Keratinocyte (primary cell): ENCODE data around the gene BCL11B.

Source experiments
- CTCF ChIP-seq, 3 experiments: IDR thresholded peaks in 1 of 3; conservative IDR thresholded peaks in 1 of 3; optimal IDR thresholded peaks in 1 of 3; 2 replicates in 2 of 3; 3 replicates in 1 of 3; pipeline versions ENCODE3 to v1.5.1; 2011; ENCODE audit warnings: low read length in 3 of 3, mild to moderate bottlenecking in 3 of 3, moderate library complexity in 2 of 3, control low read depth in 1 of 3, inconsistent platforms in 1 of 3; ENCODE audit not compliant: insufficient read depth in 2 of 3; ENCODE audit errors: extremely low read depth in 1 of 3
- EZH2 ChIP-seq: IDR thresholded peaks from one replicate; pipeline ENCODE4 v1.6.1; 2012; ENCODE audit warnings: inconsistent platforms, mild to moderate bottlenecking, low read length, moderate library complexity

DNA sequence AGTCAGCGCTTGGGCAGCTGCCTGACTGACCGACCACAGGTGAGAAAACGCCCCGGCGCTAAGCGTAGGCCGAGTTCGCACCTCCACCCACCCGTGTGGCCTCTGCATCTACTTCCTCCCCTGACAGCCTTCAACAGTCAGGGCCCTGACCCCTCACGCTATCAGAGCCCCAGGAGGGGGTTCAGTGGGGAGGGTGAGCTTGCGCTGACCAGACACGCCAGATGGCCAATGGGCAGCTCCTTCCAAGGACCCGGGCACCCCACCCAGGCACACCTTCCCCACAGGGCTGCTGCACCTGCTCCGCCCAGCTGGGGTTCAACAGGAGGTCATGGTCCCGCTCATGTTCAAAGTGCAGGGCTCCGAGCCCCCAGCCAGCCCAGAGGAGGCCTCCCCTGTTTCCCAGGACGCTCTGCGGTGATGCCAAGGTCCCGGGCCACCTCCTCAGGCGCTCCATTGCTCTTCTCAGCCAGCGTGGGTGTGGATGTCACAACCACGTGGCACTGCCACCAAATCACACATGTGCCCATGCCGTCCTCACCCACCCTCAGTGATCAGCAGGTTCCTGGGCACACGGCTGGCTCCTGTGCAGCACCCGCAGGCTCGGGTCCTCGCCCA is 48.7 kb upstream of the BCL11B start:
- TF ChIP-seq CTCF (optimal IDR thresholded peaks at IDR 0.05 in 1 of 3, IDR thresholded peaks at IDR 0.05 in 1 of 3, conservative IDR thresholded peaks at IDR 0.05 in 1 of 3; ENCODE audit: extremely low read depth in 1 of 3, insufficient read depth in 2 of 3, low read length in 3 of 3) (no peak), EZH2 (no peak)
